K562 (cell line): ENCODE measurements around the gene EEFSEC. TPM values are rescaled to one million over a fixed set of nuclear protein-coding genes. Genes with fewer than 3 reads are reported as not detected.

ENCODE experiments used
- ATAC-seq: fragments of 200-7000 bp; cut with Tn5 transposase; 3 replicates; pipeline ENCODE4 v1.9.1; 2020; ENCODE audit warnings: moderate library complexity
- BruUV-seq: library from RNA; stranded (reverse); fragments of 400-500 nt; replicated peaks from 2 replicates; lab custom pipeline; 2021; lab: Mats Ljungman, UMichigan
- CTCF ChIA-PET: fragments of 300-600 bp; formaldehyde crosslinking; extraction: SDS; loops from one replicate; lab custom pipeline; 2021; ENCODE audit warnings: low intra/inter-chr PET ratio; lab: Yijun Ruan, JAX
- POLR2A ChIA-PET: fragments of 300-600, 350-650 bp; sonication (Branson Sonifier 250); formaldehyde crosslinking; extraction: SDS; loops from one replicate; lab custom pipeline; 2021; ENCODE audit warnings: antibody characterized with exemption, inconsistent platforms; lab: Yijun Ruan, JAX
- DNase-seq, 4 experiments: peaks; one replicate each; pipeline versions ENCODE4 v3.0.0 to v3.0.0-alpha.2; 2011 to 2018; ENCODE audit warnings: low spot score in 3 of 4, mixed read lengths in 3 of 4; ENCODE audit errors: extremely low read depth in 1 of 4
- FAIRE-seq: peaks from 2 replicates; lab custom pipeline; 2011; peaks lifted over from hg19 to GRCh38; lab: Jason Lieb, UNC
- H2AFZ ChIP-seq: 2 replicates; pipeline ENCODE4 v1.6.0; 2011; ENCODE audit warnings: low read depth, low read length, control low read depth, inconsistent platforms
- H3K27ac ChIP-seq: fragments of 200-600 bp; 3 replicates; pipeline ENCODE4 v1.8.0; 2011; ENCODE audit warnings: low read depth, mild to moderate bottlenecking, control low read depth, inconsistent platforms, low read length, moderate library complexity, mixed read lengths; ENCODE audit errors: extremely low read depth
- H3K27me3 ChIP-seq, 2 experiments: fragments of 300-600 bp in 1 of 2; 2 replicates in 1 of 2; 3 replicates in 1 of 2; pipeline versions ENCODE4 v1.6.0 to v1.8.0; 2011; ENCODE audit warnings: inconsistent platforms in 2 of 2, low read length in 2 of 2, mild to moderate bottlenecking in 1 of 2, mixed read lengths in 1 of 2, moderate library complexity in 1 of 2; ENCODE audit not compliant: control insufficient read depth in 2 of 2, insufficient read depth in 2 of 2
- H3K36me3 ChIP-seq: fragments of 300-600 bp; 3 replicates; pipeline ENCODE4 v1.8.0; 2011; ENCODE audit warnings: mild to moderate bottlenecking, low read length, inconsistent platforms; ENCODE audit not compliant: control insufficient read depth, insufficient read depth
- H3K4me1 ChIP-seq, 2 experiments: fragments of 200-600 bp in 1 of 2; replicated peaks in 1 of 2; 2 replicates in 1 of 2; 3 replicates in 1 of 2; pipeline versions ENCODE4 v1.5.1 to v1.8.0; 2011; ENCODE audit warnings: inconsistent platforms in 2 of 2, low read length in 2 of 2, mild to moderate bottlenecking in 1 of 2, mixed read lengths in 1 of 2, moderate library complexity in 1 of 2; ENCODE audit not compliant: control insufficient read depth in 2 of 2, insufficient read depth in 2 of 2
- H3K4me2 ChIP-seq: 2 replicates; pipeline ENCODE4 v1.6.1; 2011; ENCODE audit warnings: low read length, control low read depth, inconsistent platforms, mixed read lengths; ENCODE audit not compliant: insufficient read depth
- H3K4me3 ChIP-seq: fragments of 200-600 bp; sonication (generic), shearing (Covaris generic); 2 replicates; pipeline ENCODE4 v1.5.1; 2016; ENCODE audit warnings: control low read depth, inconsistent platforms
- H3K79me2 ChIP-seq: fragments of 200-600 bp; 3 replicates; pipeline ENCODE4 v1.8.0; 2011; ENCODE audit warnings: low read length, inconsistent platforms; ENCODE audit not compliant: control insufficient read depth, insufficient read depth
- H3K9ac ChIP-seq, 2 experiments: 2 replicates each; pipeline versions ENCODE4 v1.6.0 to v1.6.1; 2011; ENCODE audit warnings: low read depth in 2 of 2, low read length in 2 of 2, control low read depth in 1 of 2, inconsistent platforms in 1 of 2, mild to moderate bottlenecking in 1 of 2, mixed read lengths in 1 of 2; ENCODE audit not compliant: insufficient read depth in 1 of 2
- H3K9me1 ChIP-seq: one replicate; pipeline ENCODE4 v1.6.0; 2011; ENCODE audit warnings: inconsistent platforms, mild to moderate bottlenecking, low read length, moderate library complexity; ENCODE audit not compliant: control insufficient read depth, insufficient read depth
- H3K9me3 ChIP-seq: replicated peaks from 2 replicates; pipeline ENCODE4 v1.5.1; 2011; ENCODE audit warnings: low read depth, low read length, inconsistent platforms; ENCODE audit not compliant: control insufficient read depth, insufficient read depth
- H4K20me1 ChIP-seq: replicated peaks from 2 replicates; pipeline ENCODE4 v1.6.1; 2011; ENCODE audit warnings: low read length, inconsistent platforms, mixed read lengths; ENCODE audit not compliant: control insufficient read depth, insufficient read depth
- ATF3 ChIP-seq, 2 experiments: fragments of 450-650 bp in 1 of 2; sonication (generic) in 1 of 2; formaldehyde crosslinking in 1 of 2; IDR thresholded peaks in 1 of 2; conservative IDR thresholded peaks in 1 of 2; 2 replicates each; pipeline versions ENCODE4 v1.6.1 to v1.8.1; 2016 to 2023; ENCODE audit warnings: mild to moderate bottlenecking in 2 of 2, moderate library complexity in 2 of 2, inconsistent platforms in 1 of 2, missing genetic modification reagents in 1 of 2
- ATF4 ChIP-seq: fragments of 450-650 bp; formaldehyde crosslinking; IDR thresholded peaks from 2 replicates; pipeline ENCODE4 v1.4.0; 2022; ENCODE audit warnings: mild to moderate bottlenecking, moderate library complexity
- CAMTA2 ChIP-seq: fragments of 250-450 bp; sonication (Bioruptor Pico); conservative IDR thresholded peaks from 2 replicates; pipeline ENCODE4 v1.5.1; 2022
- CBX3 ChIP-seq, 2 experiments: IDR thresholded peaks; 1 replicate in 1 of 2; 2 replicates in 1 of 2; pipeline ENCODE4 v1.6.1; 2012; ENCODE audit warnings: inconsistent platforms in 2 of 2, low read length in 2 of 2, borderline replicate concordance in 1 of 2, control low read depth in 1 of 2
- CCNT2 ChIP-seq: IDR thresholded peaks from 2 replicates; pipeline ENCODE4 v1.6.1; 2011; ENCODE audit warnings: borderline replicate concordance, low read depth, mild to moderate bottlenecking, moderate library complexity, mixed read lengths, low read length; ENCODE audit not compliant: insufficient read length; ENCODE audit errors: extremely low read depth
- E2F6 ChIP-seq, 2 experiments: IDR thresholded peaks; 2 replicates each; pipeline ENCODE4 v1.6.1; 2011; ENCODE audit warnings: borderline replicate concordance in 1 of 2, control low read depth in 1 of 2, low read depth in 1 of 2, low read length in 1 of 2, mild to moderate bottlenecking in 1 of 2, mixed read lengths in 1 of 2, moderate library complexity in 1 of 2; ENCODE audit not compliant: insufficient read depth in 1 of 2, insufficient read length in 1 of 2, poor library complexity in 1 of 2, severe bottlenecking in 1 of 2; ENCODE audit errors: extremely low read depth in 1 of 2
- HMG20B ChIP-seq: fragments of 250-450 bp; sonication (Bioruptor Pico); IDR thresholded peaks from 2 replicates; pipeline ENCODE4 v1.5.0; 2021; ENCODE audit warnings: mild to moderate bottlenecking
- KDM1A ChIP-seq, 2 experiments: fragments of 450-650 bp; IDR thresholded peaks; 2 replicates each; pipeline ENCODE4 v1.6.1; 2016; ENCODE audit warnings: mild to moderate bottlenecking in 2 of 2
- OTX1 ChIP-seq: fragments of 450-650 bp; formaldehyde crosslinking; IDR thresholded peaks from 2 replicates; pipeline ENCODE4 v1.4.0; 2022; ENCODE audit warnings: mild to moderate bottlenecking
- RHOXF2B ChIP-seq: fragments of 250-450 bp; sonication (Bioruptor Pico); conservative IDR thresholded peaks from 2 replicates; pipeline ENCODE4 v1.5.1; 2021
- SOX6 ChIP-seq: fragments of 450-650 bp; IDR thresholded peaks from 2 replicates; pipeline ENCODE4 v1.6.1; 2014; ENCODE audit warnings: mild to moderate bottlenecking
- ZBED1 ChIP-seq: IDR thresholded peaks from 2 replicates; pipeline ENCODE4 v1.6.1; 2014
- ZBTB43 ChIP-seq: sonication (generic); formaldehyde crosslinking; IDR thresholded peaks from 2 replicates; pipeline ENCODE4 v1.8.0; 2023; ENCODE audit warnings: mild to moderate bottlenecking, missing genetic modification reagents
- ZC3H11A ChIP-seq: IDR thresholded peaks from 2 replicates; pipeline ENCODE4 v1.6.1; 2012; ENCODE audit warnings: low read depth, low read length, improper control_type of control experiment
- ZNF124 ChIP-seq: sonication (generic); formaldehyde crosslinking; IDR thresholded peaks from 2 replicates; pipeline ENCODE4 v1.8.1; 2022; ENCODE audit warnings: missing genetic modification reagents
- ZNF785 ChIP-seq: fragments of 250-450 bp; sonication (Bioruptor Pico); IDR thresholded peaks from 2 replicates; pipeline ENCODE4 v1.4.0; 2020; ENCODE audit warnings: mild to moderate bottlenecking
- WGBS: fragments of 100-300 bp; shearing (Covaris generic); methylation state at CpG from one replicate; pipeline ENCODE4 v1.1.6; 2016; ENCODE audit warnings: low coverage, mixed read lengths; ENCODE audit not compliant: insufficient coverage; ENCODE audit errors: missing lambda C conversion rate; 5-methylcytosine and 5-hydroxymethylcytosine counted together
- in situ Hi-C: fragments of 300-500 bp; cut with MboI; formaldehyde crosslinking; loops from 4 replicates; pipeline ENCODE4 v1.15.0; 2018; ENCODE audit warnings: inconsistent platforms, mixed read lengths
- intact Hi-C: fragments of 100-400 bp; cut with micrococcal nuclease; formaldehyde crosslinking; loops from 2 replicates; pipeline ENCODE4 v1.14.2; 2022
- polyA plus RNA-seq, 8 experiments: library from polyadenylated mRNA; depleted of rRNA in 4 of 8; stranded (reverse) in 5 of 8; unstranded in 3 of 8; fragments of >200 nt; fragmentation: Nextera tagmentation in 2 of 8; fragmentation: Illumina TruSeq in 1 of 8; extraction: Ambion mirVana in 2 of 8; extraction: Trizol in 1 of 8; gene quantifications; 2 replicates each; pipeline versions ENCODE4 v1.2.1 to v1.2.3, GENCODE V29; 2011 to 2014; ENCODE audit warnings: inconsistent platforms in 1 of 8, missing spikeins in 1 of 8
- total RNA-seq, 7 experiments: library from RNA; depleted of rRNA in 6 of 7; stranded (reverse); fragments of >200 nt in 6 of 7; fragmentation: Illumina TruSeq in 2 of 7; extraction: Trizol in 2 of 7; gene quantifications; 2 replicates each; pipeline versions ENCODE4 v1.2.1 to v1.2.3, GENCODE V29; 2011 to 2021; ENCODE audit warnings: low replicate concordance in 1 of 7

Gene EEFSEC
- total and polyA plus RNA-seq, 9 of the 15 experiments (the other 6 are each of a cell fraction or from before 2014, with no cell fraction given) = 0.35 to 11.8 (median 7.7) TPM

- TF ChIP-seq E2F6 (IDR thresholded peaks at IDR 0.05; ENCODE audit: borderline replicate concordance in 1 of 2, extremely low read depth in 1 of 2, insufficient read depth in 1 of 2, insufficient read length in 1 of 2, low read depth in 1 of 2, low read length in 1 of 2, poor library complexity in 1 of 2, severe bottlenecking in 1 of 2) (peak in 1 of 2 experiments; percentile 6), CCNT2 (no peak), SOX6 (no peak)
Observed at GRCh38 chr3:128432971-128433836, 279.9 kb downstream of the EEFSEC start (continued).

- Histone ChIP-seq H3K79me2 (no peaks in the 10 kb centered on the region), H2AFZ (no peak overlapping the region), H3K27ac (no peak overlapping the region), H3K9me1 (no peaks in the 10 kb centered on the region), H3K4me2 (no peak overlapping the region), H3K4me3 (no peak overlapping the region), H3K4me1 (peaks cover 4 to 51% of the 10 kb centered on the region in 2 experiments; a peak in 3 of 5 replicates), H4K20me1 (no peaks in the 10 kb centered on the region), H3K9ac (no peak overlapping the region; a peak in 1 of 4 replicates), H3K9me3 (no peaks in the 10 kb centered on the region), H3K27me3 (no peaks in the 10 kb centered on the region), H3K36me3 (no peaks in the 10 kb centered on the region)
- no peak for DNase-seq
- no peak for ATAC-seq
- WGBS = 81% methylated on average over 2 of the region's 2 CpGs
- intact Hi-C loops (loop anchor here (10.0 kb wide), 2 partner anchors 151 to 259 kb away; no protein-coding TSS in a partner anchor), in situ Hi-C loops (no loop called here)
- FAIRE-seq = no peak
- no TSS peak for BruUV-seq
- TF ChIP-seq HMG20B (CRISPR knock-in tag) = no peak
- TF ChIP-seq CBX3 (IDR thresholded peaks at IDR 0.05; ENCODE audit: borderline replicate concordance in 1 of 2, low read length in 2 of 2) = no peak
- no peak for TF ChIP-seq ZBED1
- no peak for TF ChIP-seq ZC3H11A
- TF ChIP-seq KDM1A (IDR thresholded peaks at IDR 0.05) = no peak
- TF ChIP-seq CAMTA2 (CRISPR knock-in tag) = no peak
- TF ChIP-seq ZNF124 (CRISPR knock-in tag) = no peak
- no peak for TF ChIP-seq ATF3 (IDR thresholded peaks at IDR 0.05)
- TF ChIP-seq ATF3 (CRISPR knock-in tag; conservative IDR thresholded peaks at IDR 0.05) = no peak
- TF ChIP-seq ZBTB43 (CRISPR knock-in tag) = no peak
- TF ChIP-seq OTX1 (CRISPR knock-in tag) = no peak
- no peak for TF ChIP-seq RHOXF2B
- no peak for TF ChIP-seq ZNF785 (CRISPR knock-in tag)
- no peak for TF ChIP-seq ATF4 (CRISPR knock-in tag)
- POLR2A ChIA-PET = no interaction called here
- CTCF ChIA-PET = no interaction called here
Observed at GRCh38 chr3:128433837-128434165, 280.5 kb downstream of the EEFSEC start.
